Endometrial microvascular endothelial cells (primary cell): ENCODE data around the gene CCDC112. TPM values are rescaled to one million over a fixed set of nuclear protein-coding genes. Genes with fewer than 3 reads are reported as not detected.
"Not testable (repeated sequence)": the region's sequence is repeated elsewhere in the genome, so short reads cannot be mapped to it uniquely, and the experiment has no call there.

Source experiments
- in situ Hi-C: cut with HindIII; loops from 2 replicates; pipeline ENCODE4 v1.10.0; 2017; ENCODE audit warnings: low sequenced_read_pairs, low pct_unique_long_range_greater_than_20kb; ENCODE audit errors: inconsistent ontology term
- total RNA-seq: library from RNA; depleted of rRNA; stranded (reverse); fragments of >200 nt; gene quantifications from one replicate; pipeline ENCODE4 v1.2.3, GENCODE V29; 2015; ENCODE audit errors: inconsistent ontology term

The CCDC112 gene, protein sequence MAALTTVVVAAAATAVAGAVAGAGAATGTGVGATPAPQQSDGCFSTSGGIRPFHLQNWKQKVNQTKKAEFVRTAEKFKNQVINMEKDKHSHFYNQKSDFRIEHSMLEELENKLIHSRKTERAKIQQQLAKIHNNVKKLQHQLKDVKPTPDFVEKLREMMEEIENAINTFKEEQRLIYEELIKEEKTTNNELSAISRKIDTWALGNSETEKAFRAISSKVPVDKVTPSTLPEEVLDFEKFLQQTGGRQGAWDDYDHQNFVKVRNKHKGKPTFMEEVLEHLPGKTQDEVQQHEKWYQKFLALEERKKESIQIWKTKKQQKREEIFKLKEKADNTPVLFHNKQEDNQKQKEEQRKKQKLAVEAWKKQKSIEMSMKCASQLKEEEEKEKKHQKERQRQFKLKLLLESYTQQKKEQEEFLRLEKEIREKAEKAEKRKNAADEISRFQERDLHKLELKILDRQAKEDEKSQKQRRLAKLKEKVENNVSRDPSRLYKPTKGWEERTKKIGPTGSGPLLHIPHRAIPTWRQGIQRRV
- 5.7 TPM for total RNA-seq

- in situ Hi-C loops: no loop called here
These were observed at the start of gene CCDC112 for GRCh38 chr5:115296124-115297022. Gene CCDC112, minus strand, starts transcription at chr5:115296654. Its CDS starts 111 bp downstream, at chr5:115296543.

DNA sequence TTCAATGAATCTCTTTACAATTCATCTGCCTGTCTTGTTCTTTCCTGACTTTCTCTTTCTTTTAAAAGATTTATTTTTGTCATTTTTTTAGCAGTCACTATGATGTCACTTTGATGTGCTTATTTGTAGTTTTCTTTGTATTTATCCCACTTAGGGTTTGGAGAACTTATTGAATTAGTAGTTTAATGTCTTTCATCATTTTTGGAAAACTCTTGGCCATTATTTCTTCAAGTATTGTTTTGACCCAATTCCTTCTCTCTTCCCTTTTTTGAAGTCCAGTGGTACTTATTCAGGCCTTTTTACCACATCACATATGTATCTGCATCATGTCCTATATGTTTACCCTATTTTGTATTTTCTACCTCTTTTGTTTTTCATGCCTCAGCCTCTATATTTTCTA is 48.9 kb upstream of the CCDC112 start:
- in situ Hi-C loops: no loop called here

GRCh38 chr5:115343855-115344254 is 47.4 kb upstream of the CCDC112 start:
- in situ Hi-C loops: no loop called here

GRCh38 chr5:115342590-115343377 is 46.3 kb upstream of the CCDC112 start:
- in situ Hi-C loops: no loop called here

GRCh38 chr5:115341745-115342144 is 45.3 kb upstream of the CCDC112 start:
- in situ Hi-C loops: no loop called here

GRCh38 chr5:115338851-115339250 is 42.4 kb upstream of the CCDC112 start:
- in situ Hi-C loops: no loop called here

- in situ Hi-C loops: no loop called here
These were observed 41.4 kb upstream of the CCDC112 start for GRCh38 chr5:115337882-115338281.

DNA sequence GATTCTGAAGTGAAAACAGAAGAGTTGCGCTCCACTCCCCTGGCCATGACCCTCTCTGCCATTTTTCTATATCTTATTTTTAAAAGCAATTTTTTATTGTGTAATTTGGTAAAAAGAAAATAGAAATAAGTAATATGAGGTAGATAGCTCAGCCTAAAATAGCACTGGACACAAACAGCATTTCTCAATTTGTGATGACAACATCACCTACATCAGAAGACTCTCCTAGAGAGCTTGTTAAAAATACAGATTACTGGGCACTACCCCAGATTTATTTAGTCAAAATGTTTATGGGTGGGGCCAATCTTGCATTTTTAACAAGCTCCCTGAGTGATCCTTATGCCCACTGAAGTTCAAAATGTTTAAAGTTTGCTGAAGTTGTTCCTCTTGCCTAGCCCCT is 40.5 kb upstream of the CCDC112 start:
- in situ Hi-C loops: no loop called here

GRCh38 chr5:115336201-115336720 is 39.8 kb upstream of the CCDC112 start:
- in situ Hi-C loops: no loop called here

- in situ Hi-C loops: no loop called here
These were observed 38.8 kb upstream of the CCDC112 start for GRCh38 chr5:115335301-115335700.

DNA sequence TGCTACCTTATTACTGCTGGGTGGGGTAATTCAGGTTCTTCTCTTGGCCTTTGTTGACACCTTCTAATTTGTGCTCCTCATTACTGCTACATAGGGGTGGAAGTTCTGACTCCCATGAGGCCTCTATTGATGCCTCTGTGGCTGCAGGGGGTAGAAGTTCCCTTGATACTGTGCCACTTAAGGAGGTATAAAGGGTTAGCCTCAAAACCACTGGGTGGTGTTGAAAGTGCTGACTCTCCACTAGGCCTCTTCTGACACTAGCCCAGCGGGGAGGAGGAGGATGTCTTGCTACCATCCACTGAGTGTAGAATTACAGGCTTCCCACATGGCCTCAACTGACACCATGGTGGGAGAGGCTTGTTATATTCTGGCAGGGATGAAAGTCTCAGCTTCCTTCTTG is 36.7 kb upstream of the CCDC112 start:
- in situ Hi-C loops: no loop called here

GRCh38 chr5:115330830-115331229 is 34.4 kb upstream of the CCDC112 start:
- in situ Hi-C loops: no loop called here

GRCh38 chr5:115329475-115329874 is 33.0 kb upstream of the CCDC112 start:
- in situ Hi-C loops: no loop called here

- in situ Hi-C loops: not testable (repeated sequence)
These were observed 32.3 kb upstream of the CCDC112 start for GRCh38 chr5:115328617-115329274.

DNA sequence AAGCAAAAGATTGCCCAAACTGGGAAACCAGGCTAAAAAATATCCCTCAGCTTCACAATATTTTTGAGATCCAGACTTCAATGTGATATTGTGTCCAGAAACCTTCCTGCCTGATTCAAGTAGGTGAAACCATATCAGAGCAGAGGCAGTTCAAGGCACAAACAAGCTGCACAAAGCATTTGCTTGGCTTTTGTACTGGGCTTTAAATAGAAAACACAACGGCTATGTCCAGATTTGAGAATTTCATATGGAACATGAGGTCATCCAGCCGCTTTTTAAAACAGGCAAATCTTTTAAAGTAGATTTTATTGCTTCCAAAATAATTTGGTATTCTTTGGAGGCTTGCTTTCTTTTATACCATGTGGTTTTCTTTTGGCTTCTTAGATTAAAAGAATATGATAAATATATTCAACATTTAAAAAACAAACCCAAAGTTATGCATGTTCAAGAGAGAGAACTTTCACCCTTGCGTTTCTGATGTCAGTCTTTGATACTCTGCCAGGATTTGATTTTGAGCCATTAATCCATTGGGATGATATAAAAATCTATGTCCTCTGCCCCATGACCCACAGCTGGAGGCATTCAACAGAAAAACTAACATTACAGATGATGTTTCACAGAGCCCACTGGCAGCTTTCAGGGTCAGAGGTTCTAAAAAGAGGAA is 29.0 kb upstream of the CCDC112 start:
- in situ Hi-C loops: no loop called here

DNA sequence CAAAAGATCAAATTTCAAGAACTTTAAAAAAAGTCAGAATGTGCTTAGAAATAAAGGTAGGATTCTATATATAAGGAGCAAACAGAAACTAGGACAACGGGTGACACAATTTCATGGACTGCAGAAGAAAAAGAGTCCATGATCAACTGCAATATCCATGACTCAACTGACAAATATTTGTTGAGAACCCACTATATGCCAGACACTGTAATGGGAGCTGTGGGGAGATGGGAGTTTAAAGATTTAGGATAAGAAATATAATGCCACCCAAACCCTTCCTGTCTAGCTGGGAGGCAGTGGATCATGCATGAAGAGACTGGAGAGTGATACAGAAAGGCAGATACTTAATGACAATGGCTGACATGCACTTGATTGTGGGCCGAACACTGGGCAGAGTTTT is 27.6 kb upstream of the CCDC112 start:
- in situ Hi-C loops: loop anchor here (25.0 kb wide), 1 partner anchor 213 kb away; the partner anchor contains the start of gene FEM1C

DNA sequence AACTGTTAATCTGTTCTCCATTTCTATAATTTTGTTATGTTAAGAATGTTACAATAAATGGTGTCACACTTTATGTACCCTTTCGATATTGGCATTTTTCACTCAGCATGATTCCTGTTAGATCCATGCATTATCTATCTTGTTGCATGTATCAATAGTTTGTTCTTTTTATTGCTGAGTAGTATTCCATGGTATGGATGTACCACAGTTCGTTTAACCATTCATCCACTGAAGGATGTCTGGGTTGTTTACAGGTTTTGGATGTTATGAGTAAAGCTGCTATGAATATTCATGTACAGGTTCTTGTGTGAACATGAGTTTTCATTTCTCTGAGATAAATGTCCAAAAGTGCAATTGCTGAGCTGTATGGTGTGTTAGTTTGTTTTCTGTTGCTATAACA is 26.3 kb upstream of the CCDC112 start:
- in situ Hi-C loops: loop anchor here (25.0 kb wide), 1 partner anchor 215 kb away; the partner anchor contains the start of gene FEM1C
